NCI-H526 (cell line): ENCODE measurements around the gene TMEM63A.
"Not testable (repeated sequence)": the region's sequence is repeated elsewhere in the genome, so short reads cannot be mapped to it uniquely, and the experiment has no call there.

Experiments
- DNase-seq, 2 experiments: peaks; one replicate each; lab custom pipeline; 2025; lab: John Stamatoyannopoulos, UW

TMEM63A gene

DNA sequence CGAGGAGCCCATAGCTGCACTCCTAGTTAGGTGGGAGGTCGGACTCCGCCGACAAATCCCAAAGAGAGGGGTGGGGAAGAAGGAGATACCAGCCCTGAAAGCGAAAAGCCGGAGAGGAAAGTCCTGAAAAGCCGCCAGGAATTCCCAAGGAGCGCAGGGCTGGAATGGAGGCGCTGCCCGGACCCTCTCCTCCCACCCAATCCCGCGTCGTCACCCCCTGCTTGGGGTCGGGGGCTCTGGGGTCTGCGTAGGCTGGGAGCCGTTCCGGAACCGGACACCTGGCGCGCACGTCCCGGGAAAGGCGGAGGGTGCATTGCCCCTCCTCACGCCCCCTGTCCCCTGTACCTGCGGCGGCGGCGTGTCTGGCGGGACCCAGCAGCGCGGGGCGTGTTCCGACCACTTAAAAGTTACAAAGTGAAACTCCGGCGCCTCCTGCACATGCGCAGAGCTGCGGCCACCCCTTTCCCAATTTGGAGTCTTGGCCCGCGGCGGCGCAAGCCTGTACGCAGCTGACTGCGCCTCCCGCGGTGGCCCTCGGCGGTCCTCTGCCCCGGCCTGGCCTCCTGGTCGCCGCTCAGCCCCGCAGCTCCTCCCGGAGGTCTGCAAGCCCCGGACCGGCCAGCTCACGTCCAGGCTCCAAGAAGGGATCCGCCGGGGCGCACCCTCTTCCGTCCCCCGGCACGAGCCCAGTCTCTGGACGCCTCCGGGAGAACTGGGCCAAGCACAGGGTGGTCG is at the start of gene TMEM63A:
Gene TMEM63A (minus strand): TSS at position 422 of the 735 bp plus-strand sequence. CDS start 4,800 bp downstream, outside the sequence.
- DNase-seq: peak; percentile 22 to 72

DNA sequence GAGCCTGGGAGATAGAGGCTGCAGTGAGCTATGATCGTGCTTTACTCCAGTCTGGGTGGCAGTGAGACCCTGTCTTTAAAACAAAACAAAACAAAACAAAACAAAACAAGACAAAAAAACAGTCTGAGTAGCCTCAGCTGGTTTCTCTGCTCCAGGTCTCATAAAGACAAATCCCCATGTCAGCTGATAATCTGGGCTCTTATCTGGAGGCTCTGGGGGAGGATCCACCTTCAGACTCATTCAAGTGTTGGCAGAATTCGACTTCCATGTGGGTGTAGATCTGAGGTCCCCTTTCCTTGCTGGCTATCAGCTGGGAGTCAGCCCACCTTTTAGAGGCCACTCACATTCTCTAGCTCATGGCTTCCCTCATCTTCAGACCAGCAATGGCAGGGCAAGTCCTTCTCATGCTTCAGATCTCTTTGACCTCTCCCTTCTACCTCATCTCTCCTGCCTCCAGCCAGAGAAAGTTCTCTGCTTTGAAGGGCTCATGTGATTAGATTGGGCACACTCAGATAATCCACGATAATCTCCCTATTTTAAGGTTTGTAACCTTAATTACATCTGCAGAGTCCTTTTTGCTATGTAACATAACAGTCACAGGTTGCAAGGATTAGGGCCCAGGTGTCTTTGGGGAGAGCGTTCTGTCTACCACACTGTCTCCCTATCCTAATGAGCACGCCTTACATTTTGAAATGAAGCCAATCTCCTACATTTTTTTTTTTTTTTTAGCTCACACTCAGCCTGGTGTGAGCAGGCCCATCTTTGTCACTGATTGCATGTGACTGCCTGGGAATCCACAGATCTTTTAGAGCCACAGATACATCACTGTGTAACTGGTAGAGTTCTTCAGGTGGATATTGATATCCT is 49.3 kb upstream of the TMEM63A start:
- DNase-seq: no peak

DNA sequence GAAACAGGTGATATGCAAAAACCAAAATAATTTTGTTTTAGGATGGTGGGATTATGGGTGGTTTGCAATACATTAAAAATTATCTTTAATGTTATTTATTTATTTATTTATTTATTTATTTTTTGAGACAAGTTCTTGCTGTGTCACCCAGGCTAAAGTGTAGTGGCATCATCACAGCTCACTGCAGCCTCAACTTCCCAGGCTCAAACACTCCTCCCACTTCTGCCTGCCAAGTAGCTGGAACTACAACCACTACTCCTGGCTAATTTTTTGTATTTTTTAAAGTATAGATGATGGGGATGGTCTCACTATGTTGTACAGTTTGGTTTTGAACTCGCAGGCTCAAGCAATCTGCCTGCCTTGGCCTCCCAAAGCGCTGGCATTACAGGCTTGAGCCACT is 48.4 kb upstream of the TMEM63A start:
- no peak for DNase-seq

DNA sequence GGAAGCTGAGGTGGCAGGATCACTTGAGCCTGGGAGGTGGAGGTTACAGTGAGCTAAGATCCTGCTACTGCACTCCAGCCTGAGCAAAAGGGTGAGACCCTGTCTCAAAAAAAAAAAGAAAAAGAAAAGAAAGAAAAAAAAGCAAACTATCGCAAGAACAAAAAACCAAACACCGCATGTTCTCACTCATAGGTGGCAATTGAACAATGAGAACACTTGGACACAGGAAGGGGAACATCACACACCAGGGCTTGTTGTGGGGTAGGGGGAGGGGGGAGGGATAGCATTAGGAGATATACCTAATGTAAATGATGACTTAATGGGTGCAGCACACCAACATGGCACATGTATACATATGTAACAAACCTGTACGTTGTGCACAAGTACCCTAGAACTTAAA is 47.3 kb upstream of the TMEM63A start:
- DNase-seq: not testable (repeated sequence)

DNA sequence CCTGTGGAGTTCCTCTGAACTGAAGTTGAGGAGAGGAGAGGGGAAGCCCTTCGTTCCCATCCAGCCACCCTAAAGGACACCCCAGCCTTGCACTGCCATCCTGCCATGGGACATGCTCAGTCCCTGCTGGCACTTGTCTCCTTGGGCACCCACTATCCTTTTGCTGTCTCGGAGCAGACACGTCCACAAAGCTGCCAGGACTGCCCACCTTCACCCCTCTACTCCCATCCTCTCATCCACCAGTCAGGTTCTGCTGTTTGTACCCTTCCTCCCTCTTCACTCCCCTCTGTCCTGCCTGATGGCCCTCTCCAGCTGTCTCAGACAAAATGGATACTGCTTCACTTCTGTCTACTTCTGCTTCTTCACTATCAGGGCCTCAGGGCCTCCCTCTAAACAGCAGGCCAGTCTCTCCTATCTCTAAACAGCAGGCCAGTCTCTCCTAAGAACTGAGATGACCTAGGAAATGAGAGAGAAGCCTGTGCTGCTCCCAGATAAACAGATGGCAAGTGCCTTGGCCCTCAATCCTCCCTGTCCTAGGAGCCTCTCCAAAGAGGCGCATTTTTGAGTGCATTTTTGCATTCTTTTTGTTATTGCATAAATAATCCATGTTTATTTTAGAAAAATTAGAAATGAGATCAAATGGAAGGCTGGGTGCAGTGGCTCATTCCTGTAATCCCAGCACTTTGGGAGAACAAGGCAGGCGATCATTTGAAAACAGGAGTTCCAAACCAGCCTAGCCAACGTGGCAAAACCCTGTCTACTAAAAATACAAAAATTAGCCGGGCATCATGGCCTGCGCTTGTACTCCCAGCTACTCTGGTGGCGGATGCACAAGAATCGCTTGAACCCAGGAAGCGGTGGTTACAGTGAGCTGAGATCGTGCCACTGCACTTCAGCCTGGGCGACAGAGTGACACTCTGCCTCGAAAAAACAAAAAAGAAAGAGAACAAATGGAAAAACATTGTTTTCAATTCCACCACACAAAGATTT is 46.3 kb upstream of the TMEM63A start:
- no peak for DNase-seq

DNA sequence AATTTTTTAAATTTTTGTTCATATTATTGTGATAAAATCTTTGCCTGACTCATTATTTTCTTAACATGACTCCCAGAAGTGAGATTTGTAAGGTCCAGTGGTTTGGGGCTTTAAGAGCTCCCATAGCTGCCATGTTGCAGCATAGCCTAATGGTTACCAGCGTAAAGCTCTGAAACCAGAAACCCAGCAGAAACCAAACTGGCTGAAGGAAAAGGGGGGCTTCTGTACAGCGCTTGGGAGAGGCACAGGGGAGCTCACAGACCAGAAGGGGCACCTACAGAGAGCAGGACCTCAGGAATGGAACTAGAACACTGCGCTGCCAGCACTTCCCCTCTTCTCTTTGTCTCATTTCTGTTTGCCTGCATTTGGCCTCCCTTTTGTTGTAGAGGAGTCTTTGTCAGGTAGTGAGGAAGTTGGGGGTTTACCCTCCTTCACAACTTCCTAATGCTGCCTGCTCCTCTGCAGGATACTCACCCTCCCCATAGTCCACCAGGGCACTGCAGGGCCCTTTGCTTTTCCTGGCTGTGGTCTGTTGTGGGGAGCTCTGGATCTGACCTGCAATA is 44.5 kb upstream of the TMEM63A start:
- no peak for DNase-seq

DNA sequence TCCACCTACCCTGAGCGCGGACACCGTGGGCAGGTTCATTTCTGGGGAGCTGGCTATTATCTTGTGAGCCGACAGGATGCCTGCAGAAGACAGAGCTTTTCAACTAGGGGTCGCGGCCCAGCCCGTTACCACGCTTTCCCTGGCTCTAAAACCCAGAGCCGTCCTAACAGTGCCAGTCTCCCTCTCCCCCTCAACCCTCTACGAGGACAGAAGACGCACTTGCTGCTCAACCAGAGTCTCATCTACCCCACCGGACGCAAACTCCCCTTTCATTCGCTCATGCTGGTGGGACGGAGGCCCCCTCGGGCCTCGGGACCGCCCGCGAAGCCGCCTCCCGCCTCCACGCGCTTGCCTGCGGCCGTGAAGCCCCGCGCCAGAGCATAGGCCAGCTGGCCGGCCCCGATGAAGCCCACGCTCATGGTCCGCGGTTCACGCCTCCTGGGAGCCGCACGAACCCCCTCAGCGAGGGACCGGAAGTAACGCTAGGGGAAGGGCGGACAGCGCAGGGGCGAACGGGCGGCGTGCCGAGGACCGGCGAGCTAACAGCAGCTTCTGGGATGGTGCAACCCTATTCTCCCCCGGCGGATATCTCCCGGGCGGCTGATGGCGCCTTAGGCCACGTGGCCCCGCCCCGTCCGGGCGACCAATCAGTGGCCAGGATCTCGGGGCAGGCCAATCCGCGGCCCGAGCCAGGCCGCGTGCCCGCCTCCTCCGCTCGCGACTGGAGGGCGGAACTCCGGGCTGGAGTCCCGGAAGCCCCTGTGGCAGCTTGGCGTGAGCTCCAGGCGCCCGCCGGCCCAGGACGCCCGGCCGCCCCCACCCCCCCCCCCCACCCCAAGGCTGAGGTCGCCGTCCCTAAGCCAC is 41.7 kb upstream of the TMEM63A start, which contains the start of gene PYCR2:
Gene PYCR2 (minus strand): TSS at position 559 of the 864 bp plus-strand sequence. CDS start 140 bp downstream, at position 419.
- peak; percentile 85 to 96 for DNase-seq

DNA sequence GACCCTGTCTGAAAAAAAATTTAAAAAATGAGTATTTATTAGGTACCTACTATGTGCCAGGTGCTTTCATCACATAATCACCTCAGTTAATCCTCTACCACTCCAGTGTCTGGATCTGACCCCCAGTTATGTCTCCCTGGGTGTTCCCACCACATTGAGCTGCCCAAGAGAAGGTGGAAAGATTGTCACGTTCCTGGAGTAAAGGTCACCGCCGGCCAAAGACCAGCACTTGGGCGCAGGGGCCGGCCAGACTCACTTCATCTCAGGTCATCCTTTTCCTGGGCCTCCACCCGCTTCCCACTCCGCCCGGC is 41.2 kb upstream of the TMEM63A start:
- DNase-seq: no peak

DNA sequence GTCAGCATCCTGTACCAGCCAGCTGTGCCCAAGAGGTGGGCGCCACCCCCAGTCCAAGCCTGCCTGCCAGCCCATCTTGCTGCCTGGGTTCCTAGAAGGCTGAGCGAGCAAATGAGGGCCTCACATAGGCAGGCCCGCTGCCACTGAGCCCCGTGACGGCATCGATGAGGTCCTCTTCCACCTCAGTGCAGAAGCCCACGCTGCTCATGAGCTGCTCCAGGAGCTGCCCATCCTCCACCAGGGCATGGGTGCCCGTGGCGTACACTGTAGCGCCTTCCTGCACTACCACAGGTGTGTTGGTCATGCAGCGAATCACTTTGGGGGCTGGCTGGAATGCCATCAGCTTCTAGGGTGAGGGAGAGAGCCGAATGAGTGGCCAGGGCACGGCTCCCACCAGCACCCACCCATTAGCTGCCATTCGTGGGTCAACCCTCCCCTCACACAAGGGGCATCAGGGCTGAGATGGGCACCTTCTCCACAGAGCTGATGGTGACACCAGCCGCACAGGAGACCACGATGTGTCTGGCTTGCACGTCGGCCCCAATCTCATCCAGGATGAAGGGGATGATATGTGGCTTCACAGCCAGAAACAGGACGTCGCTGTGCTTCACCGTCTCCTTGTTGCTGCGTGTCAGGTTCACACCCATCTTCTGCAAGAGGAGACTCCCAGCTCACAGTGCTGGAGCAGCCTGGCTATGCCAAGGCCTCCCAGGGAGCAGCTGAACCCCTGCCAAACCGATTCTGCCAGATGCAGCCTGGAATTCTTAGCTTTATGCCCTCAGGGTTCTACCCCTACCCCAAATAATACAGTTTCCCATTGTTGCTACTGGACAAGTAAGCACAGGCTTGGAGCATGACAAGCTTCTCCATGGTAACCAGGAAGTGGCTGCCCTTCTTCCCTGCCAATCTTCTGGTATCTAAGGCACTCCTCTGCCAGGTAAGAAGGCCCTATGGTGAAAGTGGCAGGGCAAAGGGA is 39.8 kb upstream of the TMEM63A start:
- DNase-seq: no peak

DNA sequence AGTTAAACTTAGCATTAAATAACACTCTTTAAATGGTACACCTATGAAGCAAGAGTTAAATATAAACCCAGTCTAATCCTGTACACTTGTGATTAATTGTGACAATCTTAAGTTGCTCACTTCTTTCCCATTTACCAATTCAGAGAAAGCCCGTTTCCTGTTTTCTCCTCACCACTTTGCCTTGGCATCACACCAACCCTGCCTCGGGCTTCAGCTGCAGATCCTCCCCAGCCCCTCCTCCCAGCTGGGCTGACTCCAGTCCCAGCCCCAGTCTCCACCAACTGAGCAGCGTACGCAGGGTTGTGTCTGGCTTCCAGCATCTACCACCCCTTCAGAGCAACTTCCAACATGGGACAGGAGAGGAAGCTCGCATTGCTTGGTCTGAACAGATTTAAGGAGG is 37.7 kb upstream of the TMEM63A start:
- no peak for DNase-seq

DNA sequence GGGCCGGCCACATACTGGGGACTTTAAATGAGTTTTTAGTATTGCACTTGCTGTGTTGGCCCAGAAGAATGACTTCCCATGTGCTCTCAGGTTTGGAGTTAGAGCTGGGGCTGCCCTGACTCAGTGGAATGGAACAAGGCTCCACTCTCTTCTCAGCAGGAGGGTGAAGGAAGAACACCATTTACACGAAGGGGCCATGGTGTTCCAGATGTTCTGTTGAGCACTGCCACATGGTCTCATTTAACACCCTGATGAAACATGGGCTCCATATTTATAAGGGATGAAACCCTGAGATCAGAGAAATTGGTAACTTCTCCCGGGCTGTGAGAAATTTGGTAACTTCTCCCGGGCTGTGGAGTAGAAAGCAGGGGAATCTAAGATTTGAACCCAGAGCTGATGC is 36.1 kb upstream of the TMEM63A start:
- DNase-seq: no peak

DNA sequence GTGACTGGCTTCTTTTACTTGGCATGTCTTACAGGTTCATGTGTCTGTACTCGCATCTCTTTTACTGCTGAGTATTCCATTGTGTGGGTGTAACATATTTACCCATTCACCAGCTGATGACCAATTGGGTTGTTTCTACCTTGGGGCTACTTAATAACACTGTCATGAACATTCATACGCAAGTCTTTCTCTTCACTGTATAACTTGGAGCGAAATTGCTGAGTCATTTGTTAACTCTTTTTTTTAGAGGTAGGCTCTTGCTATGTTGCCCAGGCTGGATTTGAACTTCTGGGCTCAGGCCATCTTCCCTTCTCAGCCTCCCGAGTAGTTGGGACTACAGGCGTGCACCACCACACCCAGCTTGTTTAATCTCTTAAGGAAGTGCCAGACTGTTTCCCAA is 35.4 kb upstream of the TMEM63A start:
- no peak for DNase-seq

DNA sequence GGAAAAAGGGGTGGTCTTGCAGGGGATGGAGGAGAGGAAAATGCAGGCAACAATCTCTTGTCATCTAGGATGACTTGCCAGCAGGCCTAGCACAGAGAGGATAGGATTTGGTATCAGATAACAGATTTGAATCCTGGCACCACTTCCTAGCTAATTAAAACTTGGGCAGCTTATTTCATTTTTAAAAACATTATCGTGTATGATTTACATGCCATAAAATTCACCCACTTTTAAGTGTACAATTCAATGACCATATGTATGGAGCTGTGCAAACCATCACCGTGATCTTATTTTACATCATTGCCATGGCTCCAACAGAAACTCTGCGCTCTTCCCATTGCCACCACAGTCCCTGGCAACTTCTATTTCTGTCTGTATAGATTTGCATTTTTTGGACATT is 34.9 kb upstream of the TMEM63A start:
- no peak for DNase-seq

DNA sequence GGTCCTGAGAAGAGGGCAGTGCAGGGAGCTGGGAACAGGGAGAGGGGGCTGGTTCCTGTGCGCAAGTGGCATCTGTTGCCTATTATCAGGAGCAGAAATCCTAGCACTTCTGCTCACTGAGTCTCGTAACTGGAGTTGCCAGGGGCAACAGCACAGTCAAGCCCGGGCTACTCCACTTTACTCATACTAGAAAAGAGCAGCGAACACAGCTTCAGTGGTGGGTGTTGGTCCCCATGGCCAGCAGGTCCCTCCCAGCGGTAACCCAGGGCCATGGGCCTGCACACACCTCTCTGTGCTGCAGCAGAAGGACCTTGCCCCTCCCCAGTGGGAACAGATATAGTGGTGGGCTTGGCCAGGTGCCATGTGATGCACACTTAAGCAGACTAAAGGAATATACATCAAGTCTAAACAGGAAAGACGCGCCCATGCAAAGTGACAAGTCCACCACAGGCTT is 33.4 kb upstream of the TMEM63A start:
- no peak for DNase-seq

DNA sequence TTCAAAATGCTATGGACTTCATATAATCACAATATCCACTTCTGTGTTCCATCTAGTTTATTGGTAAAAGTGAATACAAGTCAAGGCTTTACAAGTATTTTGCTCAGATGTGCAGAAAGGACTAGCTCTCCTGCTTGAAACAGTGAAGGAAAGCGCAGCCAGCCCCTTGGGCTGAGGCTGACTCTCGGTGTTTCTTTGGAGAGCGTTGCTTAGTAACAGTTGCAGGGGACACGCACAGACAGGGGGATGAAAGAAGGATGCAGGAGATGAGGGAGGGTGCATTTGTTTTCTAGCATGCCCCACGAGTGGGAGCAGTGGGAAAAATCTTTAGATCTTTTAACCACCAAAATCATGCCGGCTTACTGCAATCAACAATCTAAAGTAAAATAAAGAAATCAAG is 32.8 kb upstream of the TMEM63A start:
- no peak for DNase-seq

DNA sequence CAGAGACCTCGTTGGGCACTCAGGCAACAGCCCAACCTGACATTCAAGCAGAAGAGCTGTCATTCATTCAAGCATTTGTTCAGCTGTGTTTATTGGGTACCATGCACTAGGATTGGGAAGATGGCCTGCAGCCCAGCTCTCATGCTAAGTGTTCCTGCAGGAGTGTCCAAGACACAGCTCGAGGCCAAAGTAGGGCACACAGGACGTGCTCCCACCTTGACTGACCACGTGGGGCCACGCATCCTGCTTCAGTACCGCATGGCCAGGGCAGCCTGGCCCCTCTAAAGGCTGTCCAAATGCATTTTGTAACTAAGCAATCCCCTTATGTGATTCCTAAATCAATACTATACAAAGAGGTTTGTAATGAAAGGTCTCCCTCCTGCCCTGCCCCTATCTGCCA is 32.2 kb upstream of the TMEM63A start:
- no peak for DNase-seq

DNA sequence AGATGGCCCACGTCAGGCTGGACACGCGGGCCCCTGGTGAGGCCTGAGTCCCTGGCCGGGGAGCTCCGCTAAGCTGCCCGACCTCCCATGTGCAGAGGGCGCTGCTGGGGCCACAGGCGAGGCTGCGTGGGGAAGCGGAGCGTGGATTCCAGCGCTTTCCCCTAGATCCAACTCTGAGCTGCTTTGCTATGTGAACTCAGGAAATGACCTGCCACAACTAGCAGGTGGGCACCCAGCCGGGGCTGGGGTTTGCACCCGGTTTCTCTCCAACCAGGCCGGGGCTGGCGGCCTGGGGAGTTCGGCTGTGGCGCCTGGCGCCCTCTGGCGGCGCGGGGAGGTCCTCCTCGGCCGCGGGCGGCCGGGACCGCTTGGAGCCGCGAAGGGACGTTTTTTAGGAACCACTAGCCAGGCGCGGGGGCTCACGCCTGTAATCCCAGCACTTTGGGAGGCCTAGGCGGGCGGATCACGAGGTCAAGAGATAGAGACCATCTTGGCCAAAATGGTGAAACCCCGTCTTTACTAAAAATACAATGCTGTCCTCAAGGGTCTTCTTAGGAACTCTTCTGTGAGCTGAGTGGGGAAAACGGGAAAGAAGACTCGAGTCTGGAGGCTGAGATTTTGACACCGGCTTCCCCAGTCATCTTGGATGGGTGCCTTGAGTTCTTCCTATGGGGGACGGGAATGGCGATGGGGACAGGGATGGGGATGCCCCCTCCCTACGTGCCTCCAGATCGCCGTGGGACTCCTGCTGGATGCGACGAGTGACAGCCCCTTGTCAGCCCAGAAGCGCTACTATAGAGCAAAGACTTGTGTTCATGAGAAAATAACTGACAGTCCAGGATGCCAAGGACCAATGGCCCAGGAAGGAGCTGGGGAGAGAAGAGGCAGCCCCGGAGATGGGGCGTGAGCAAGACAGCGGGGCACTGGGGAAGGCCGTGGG is 29.3 kb upstream of the TMEM63A start:
- no peak for DNase-seq

DNA sequence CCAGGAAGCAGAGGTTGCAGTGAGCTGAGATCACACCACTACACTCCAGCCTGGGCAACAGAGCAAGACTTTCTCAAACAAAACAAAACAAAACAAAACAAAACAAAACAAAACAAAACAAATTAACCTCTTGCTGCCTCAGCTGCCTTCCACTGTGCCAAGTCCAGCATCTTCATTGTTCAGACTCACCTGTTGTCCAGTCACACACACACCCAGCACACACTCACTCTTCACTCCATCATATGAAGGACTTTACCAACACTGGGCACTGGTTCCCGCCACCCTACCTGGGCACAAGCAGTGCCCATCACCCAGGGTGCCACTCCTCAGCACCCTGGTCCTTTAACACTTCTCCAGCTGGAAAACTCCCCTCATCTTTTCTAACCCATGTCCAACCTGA is 27.3 kb upstream of the TMEM63A start:
- no peak for DNase-seq
